GM21723 (cell line): ENCODE results near the gene SLC4A7.
"Not testable (repeated sequence)": the region's sequence is repeated elsewhere in the genome, so short reads cannot be mapped to it uniquely, and the experiment has no call there.

Experiments
- ATAC-seq: cut with Tn5 transposase; IDR thresholded peaks from one replicate; pipeline ENCODE4 v1.9.1; 2021; ENCODE audit warnings: mild to moderate bottlenecking, moderate library complexity; ENCODE audit not compliant: unreplicated experiment

SLC4A7 gene

GRCh38 chr3:27488821-27489220, 4.6 kb upstream of the SLC4A7 start:
- ATAC-seq: no peak

- ATAC-seq: no peak
These were observed 3.2 kb upstream of the SLC4A7 start for GRCh38 chr3:27487383-27487782.

GRCh38 chr3:27486336-27486735, 2.2 kb upstream of the SLC4A7 start:
- ATAC-seq: no peak

GRCh38 chr3:27485866-27486265, 1.7 kb upstream of the SLC4A7 start:
- ATAC-seq: no peak

- peak; percentile 29 for ATAC-seq
These were observed 818 bp downstream of the SLC4A7 start for GRCh38 chr3:27483117-27484014.

GRCh38 chr3:27479806-27480543, 4.2 kb downstream of the SLC4A7 start:
- ATAC-seq: no peak

- no peak for ATAC-seq
These were observed 12.1 kb downstream of the SLC4A7 start for GRCh38 chr3:27471923-27472550.

- ATAC-seq: no peak
These were observed 15.8 kb downstream of the SLC4A7 start for GRCh38 chr3:27468283-27468886.

GRCh38 chr3:27467545-27467944, 16.6 kb downstream of the SLC4A7 start:
- peak; percentile 82 for ATAC-seq

- ATAC-seq: no peak
These were observed 19.5 kb downstream of the SLC4A7 start for GRCh38 chr3:27464646-27465045.

GRCh38 chr3:27462228-27462627, 22.0 kb downstream of the SLC4A7 start:
- ATAC-seq: no peak

- no peak for ATAC-seq
These were observed 25.3 kb downstream of the SLC4A7 start for GRCh38 chr3:27458929-27459328.

GRCh38 chr3:27456554-27456953, 27.6 kb downstream of the SLC4A7 start:
- no peak for ATAC-seq

- peak; percentile 74 for ATAC-seq
These were observed 29.3 kb downstream of the SLC4A7 start for GRCh38 chr3:27454914-27455313.

- no peak for ATAC-seq
These were observed 29.7 kb downstream of the SLC4A7 start for GRCh38 chr3:27454461-27454860.

GRCh38 chr3:27452368-27453090, 31.7 kb downstream of the SLC4A7 start:
- ATAC-seq: no peak

GRCh38 chr3:27451842-27452241, 32.3 kb downstream of the SLC4A7 start:
- ATAC-seq: no peak

GRCh38 chr3:27451251-27451650, 32.9 kb downstream of the SLC4A7 start:
- ATAC-seq: no peak

GRCh38 chr3:27449530-27450150, 34.5 kb downstream of the SLC4A7 start:
- ATAC-seq: no peak

- not testable (repeated sequence) for ATAC-seq
These were observed 41.2 kb downstream of the SLC4A7 start for GRCh38 chr3:27442995-27443394.
